GOT3 (cell line): ENCODE measurements around the gene CDH4.
"Not testable (repeated sequence)": the region's sequence is repeated elsewhere in the genome, so short reads cannot be mapped to it uniquely, and the experiment has no call there.

Experiments used
- DNase-seq: peaks from one replicate; lab custom pipeline; 2025; ENCODE audit warnings: mixed read lengths; lab: John Stamatoyannopoulos, UW

Gene CDH4

DNA sequence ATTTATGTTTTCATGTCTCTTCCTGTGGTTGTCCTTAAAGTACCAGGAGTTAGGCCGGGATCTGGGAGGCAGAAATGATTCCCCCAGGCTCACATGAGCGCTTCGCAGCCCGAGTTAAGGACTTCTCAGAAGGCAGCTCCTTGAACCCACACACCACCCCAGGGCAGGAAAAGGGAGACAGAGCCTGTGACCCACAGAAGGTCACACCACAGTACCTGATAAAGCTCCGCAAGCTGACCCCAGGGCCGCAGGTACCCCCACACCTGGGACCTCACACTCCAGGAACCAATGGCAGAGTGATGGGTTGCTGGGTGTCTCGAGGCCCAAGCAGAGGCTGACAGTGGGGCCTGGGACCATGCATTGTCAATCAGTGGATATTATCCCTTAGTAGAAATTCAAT lies 207.6 kb downstream of the CDH4 start:
- no peak for DNase-seq

DNA sequence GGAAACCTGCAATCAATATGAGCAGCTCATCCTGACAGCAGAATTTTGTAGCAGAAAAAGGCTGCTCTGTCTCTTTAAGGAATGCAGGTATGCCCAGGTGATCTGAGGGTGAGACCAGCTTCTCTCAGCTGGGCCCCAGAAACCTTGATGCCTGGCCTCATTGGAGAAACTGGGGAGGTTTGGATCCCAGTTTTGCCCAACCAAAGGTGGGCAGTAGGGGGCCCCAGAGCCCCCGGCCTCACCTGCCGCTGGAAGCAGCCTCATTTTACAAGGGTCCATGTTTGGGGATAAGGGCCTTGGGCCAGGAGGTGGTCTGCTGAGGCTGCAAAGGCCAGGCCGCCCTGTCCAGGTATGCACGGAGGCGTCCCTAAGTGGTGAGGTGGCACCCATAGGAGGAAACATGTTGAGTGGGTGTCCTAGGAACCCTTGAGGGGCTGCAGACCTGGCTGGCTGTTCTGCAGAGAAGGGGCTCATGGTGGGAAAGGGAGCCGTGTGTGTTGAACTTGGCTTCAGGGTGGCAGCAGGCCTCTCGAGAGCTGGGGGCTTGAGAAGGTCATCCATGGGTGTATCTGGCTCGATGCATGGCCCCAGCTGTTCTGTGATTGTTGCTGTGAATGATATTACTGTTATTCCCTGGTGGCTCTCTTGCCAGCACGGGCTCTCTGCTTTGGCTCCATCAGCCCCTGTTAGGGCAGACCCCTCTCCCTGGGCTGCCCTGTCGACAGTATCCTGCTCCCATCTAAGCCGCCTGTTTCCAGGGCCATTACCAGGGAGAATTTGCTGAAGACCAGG lies 208.4 kb downstream of the CDH4 start:
- DNase-seq: no peak

DNA sequence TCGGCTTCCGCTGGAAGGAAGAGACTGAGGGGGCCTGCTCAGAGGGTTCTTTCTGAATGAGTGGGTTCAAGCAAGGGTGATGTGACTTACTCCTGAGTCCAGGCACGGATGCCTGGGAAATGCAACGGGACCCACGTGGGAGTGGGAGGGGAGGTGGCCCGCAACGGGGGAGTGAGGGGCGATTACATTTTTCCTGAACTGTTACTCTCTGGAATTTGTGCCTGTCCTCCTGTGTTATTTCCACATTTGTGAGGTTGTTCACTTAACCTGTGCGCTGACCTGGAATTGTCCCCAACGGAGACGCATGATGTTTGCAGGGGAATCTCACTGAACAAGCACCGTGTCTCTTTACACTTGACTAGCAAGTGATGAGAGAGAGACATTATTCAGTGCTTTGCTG lies 209.4 kb downstream of the CDH4 start:
- no peak for DNase-seq

DNA sequence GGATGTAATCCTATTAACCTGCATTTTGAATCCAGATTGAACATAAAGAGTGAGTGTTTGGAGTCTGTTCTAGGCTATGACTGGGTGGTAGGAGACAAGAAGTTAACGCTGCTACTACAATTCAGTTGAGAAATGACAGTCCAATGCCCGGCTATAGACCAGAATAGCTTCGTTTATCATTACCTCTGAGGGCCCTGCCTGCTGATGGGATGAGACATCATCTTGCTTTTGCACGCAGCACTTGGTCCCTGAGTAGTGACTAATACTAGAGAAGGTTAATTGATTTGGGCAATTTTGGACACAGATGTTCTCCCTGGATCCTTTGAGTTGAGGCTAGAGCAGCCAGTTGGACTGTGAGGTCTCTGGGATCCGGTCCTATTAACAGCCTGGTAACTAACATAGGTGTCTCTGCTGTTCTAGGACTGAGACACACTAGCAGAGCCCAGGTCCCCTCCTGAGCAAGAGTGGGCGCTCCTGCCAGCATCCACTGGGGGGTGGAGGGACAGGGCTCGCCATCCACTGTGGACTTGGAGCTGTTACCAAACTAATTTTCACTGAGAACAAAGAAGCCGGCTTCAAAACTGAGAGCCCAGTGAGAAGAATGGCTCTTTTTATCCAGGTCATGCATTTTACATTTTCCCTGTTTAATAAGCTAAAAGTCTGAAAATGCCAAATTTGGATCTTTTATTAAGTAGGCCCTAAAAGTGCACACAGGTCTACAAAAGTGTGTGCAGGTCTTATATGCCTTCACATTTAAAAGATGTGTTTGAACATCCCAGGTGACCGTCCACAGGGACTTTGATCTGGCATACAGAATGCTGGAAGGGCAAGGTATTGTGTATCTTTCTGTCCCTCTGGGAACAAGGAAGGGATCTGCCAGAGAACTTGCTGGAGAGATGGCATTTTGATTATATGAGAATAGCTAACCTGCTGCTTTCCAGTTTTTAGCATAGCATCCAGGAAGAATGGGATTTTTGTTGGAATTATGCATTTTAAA lies 212.5 kb downstream of the CDH4 start:
- DNase-seq: no peak

DNA sequence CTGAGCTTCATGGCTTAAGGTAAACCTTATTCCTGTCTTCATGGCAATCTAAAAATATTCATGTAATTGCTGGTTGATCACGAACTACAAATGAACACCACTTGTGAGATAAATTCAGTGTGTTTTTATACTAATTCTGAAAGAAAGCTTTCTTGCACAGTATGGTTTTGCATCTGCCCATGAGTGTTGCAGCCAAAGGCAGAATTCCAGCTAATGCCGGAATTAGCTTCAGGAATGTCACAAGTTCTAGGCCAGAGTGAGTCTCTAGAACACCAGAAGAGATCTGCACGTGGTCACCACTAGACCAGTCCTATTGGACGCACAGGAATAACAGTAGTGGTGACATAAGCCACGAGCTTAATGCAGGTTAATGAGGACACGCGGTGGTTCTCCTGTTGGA lies 223.7 kb downstream of the CDH4 start:
- DNase-seq: no peak

DNA sequence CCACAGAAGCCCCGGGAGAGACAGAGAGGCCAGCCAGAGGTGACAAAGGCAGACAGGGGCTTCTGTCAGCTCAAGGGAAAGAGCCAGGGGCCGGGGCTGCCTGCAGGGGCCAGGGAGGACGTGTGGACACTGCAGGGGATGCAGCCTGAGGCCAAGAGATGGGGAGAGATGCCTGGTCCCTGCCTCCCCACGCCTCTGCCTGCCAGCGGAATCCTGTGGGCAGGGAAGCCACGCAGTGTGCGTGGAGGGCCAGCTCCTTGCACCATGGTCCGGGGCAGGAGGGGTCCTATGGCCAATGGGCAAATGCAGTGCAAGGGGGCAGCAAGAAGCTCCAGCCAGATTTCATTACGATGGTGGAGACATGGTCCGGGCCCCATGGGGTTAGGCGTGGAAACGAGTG lies 224.9 kb downstream of the CDH4 start:
- DNase-seq: no peak

DNA sequence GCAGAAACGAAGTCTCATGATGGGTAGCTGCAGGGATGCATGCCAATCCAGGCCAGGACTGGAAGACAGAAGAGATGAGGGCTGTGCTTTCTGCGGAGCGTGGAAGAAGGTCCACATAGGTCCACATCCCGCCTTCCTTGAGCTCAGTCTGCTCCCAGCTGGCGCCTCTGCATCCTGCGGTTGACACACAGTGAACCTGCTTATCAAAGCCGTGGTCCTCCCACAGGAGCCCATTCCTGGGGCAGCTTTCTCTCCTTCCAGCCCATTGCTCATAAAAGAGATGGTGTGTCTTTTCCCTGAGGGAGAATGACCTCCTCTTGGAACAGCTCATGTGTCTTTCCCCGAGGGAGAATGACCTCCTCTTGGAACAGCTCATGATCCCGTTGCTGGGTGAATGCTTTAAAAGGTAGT lies 225.4 kb downstream of the CDH4 start:
- DNase-seq: no peak

DNA sequence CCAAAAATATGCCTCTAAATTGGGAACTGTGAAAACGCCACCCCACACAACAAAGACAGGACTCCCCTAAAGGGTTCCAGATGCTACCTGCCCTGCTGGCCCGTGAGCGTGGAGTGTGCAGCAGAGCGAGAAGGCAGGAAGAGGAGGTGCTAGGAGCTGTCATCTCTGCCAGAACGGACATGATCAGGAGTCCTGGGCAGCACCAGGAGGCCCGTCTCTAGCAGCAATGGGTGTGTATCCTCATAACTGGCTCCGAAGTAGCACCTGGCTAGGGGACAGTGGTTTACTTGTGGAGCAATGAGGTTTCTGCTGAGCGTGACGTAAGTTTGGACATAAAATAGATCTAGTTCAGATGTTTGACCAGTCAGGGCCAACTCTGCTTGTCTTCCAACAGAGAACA lies 226.0 kb downstream of the CDH4 start:
- DNase-seq: no peak

DNA sequence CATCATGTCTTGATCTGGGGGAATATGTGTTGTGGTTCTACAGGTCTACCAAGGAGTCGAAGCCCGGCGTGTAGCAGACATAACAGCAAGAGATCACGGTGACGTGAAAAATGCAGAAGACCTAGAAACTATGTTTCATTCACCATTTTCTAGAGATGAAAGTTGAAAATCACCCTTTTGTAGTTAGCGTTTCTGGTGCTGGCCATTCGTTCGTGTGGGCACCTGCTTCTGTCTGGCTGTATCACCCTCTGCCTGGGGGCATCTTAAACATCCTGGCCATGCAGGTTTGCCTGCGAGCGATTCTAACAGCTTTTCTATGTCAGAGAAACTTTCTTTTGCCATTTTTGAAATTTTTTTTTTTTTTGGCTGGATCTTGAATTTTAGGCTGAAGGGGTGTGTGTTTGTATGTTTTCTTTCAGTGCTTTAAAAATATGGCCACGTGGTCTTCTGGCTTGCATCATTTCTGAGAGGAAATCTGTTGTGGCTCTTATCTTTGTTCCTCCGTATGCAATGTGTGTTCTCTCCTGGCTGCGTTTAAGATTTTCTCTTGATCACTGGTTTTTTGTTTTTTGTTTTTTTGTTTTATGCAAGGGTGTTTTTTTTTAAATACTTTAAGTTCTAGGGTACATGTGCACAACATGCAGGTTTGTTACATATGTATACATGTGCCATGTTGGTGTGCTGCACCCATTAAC lies 226.7 kb downstream of the CDH4 start:
- no peak for DNase-seq

DNA sequence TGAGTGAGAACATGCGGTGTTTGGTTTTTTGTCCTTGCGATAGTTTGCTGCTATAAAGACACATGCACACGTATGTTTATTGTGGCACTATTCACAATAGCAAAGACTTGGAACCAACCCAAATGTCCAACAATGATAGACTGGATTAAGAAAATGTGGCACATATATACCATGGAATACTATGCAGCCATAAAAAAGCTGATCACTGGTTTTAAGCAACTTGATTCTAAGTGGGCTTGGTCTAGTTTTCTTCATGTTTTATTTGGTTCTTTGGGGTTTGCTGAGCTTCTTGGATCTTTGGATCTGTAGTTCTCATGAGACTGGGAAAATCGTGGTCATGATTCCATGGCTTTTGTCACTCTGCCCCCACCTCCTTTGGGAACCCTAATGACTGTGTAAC lies 227.4 kb downstream of the CDH4 start:
- not testable (repeated sequence) for DNase-seq

DNA sequence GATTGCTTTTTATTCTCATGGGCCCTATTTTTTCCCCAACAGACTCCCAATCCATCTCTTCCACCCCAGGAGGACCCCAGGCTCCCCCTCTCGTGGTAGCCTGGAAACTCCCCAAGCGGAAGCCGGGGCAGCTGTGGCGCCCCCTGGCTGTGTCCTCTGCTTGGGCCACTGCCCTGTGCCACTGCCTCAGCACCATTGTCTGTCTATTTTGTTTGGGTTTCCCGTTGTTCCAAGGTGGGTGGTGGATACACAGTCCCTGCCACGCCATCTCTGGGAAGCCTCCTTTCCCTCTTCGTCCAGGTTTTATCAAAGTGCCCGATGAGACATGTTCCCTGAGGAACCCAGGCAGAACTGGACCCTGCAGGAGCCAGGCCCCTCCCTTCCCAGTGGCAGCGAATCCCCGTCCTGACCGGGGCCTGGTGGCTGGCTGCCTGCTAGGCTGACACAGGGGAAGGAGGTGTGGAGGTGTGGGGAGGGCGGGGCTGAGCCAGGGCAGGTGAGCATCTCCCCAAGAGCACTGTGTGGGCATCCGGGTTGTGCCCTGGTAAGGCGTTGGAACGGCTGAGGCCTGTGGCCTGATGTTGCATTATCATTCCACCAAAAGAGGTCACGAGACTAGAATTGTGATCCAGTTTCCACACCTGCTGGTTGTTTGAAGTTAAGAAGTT lies 228.2 kb downstream of the CDH4 start:
- no peak for DNase-seq

DNA sequence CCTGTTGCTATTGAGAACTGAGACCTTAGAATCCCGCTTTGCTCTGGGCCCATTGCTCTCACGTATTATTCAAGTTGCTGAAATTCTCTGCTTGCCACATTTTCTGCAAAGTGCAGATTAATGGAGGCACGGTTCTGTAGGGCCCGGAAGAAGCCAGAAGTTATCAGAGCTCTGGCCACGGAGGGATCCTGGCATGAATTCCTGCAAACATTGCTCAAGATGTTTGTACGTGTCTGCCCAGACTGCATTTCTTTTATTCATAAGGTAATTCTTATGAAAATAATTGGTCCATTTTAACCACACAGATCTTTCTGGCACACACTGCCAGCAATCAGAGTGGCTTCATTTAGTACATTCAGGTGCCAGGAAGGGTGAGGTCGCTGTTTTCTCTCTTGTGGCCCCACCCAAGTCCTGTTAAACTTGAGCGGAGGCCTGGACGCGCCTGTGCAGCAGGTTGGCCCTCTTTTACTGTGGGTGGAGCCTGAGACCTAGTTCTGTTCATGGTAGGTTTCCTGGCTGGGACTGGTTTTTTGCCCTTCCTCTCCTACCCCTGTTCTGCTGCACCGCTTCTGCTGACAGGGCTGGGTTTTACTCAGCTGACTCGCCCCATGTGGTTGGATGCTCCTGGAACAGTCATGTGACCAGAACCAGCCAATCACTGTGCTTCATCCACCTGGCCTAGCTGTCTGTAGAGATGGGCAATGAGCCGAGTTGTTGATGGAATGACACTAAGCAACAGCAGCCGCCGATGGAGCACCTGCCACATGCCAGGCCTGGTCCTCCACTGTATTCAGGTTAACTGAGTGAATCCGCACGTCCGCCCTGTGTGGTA lies 230.2 kb downstream of the CDH4 start:
- no peak for DNase-seq

DNA sequence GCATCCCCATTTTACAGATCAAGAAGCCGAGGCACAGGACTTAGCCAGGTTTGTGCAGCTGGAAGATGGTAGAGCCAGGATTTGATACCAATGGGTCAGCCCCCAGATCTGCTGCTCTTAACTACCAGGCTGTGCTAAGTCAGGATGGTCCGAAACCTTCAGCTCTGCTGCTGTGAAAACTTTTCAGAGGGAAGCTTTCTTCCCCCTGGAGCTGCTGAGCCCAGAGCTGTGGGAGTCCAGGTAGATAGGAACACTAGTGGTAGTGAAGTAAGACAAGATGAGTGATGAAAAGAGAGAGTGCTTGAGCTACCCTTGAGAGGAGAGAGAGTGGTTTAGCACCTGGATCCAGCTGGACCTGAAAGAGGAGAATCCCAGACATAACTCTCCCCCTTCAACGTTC lies 230.8 kb downstream of the CDH4 start:
- DNase-seq: no peak

DNA sequence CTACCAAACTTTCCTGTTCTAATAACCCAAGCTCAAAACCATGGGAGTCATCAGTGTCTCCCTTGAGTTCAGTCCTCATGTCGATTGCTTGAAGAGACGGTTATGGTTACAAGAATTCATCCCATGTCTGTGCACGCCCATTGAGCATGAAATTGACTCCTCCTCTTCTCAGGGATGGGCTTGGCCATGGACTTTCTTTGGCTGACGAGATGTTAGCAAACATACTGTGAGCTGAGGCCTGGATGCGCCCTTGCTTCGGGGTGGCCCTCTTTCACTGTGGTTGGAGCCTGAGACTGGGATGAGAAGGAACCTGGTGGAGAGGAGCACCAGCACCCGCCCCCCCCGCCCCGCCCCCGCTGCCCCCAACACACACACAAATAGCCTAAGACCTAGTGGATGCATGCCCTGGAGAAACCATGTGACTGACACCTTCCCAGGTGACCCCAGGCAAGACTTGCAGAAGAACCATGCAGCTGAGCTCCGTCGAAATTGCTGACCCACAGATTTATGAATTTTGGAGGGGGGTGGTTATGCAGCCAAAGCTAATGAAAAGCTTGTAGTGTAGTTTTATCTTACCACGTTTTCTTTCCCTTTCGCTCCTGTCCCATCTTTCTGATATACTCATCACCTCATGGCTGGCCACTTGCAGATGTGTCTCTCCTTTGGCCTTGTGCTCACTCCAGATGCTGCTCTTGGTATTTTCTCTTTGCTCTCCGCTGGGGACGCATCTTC lies 231.4 kb downstream of the CDH4 start:
- no peak for DNase-seq

DNA sequence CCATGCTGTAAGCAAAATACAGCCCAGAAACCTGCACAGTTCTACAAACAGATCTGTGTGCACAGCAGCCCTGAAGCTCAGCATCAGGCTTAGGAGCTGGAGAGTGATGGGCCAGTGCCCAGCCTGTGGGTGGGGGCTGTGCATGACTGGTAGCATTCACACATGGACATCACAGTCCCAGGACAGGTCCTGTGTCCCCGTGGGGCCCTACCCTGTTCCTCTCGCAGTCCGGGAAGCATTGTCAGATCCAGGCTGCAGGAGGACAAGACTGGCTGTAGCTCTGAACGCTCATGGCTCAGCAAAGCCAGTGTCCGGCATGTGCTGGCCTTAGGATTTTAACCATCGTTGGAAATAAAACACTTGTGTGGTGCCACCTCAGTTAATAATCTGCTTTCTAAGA lies 234.1 kb downstream of the CDH4 start:
- DNase-seq: no peak

DNA sequence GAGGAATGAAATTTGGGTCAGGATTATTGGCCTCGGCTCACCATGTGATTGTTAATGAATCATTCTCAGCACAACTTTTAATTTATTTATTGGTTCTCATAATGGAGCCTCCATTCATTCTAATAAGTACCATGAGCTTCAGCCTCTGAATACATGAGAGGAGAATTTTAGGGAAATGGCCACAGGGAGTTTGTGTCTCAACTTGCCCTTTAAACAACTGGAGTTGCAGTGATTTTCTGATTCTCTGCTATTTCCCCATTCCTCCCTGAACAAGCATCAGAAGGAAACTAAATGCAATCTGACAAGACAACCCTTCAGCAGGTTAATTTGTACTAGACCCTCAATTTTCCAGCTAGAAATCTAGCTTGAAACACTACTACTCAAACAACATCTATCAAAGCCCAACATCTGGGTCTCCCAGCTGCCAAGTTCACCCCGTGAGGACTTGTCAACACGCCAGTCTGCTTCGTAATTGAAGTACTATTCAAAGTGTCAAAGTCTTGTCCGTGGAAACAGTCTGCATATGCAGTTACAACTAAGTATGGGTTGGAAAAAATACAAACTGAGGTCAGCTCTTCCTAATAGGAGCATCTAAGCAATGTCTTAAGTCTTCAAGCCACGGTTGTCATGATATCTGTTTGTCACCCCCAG lies 235.4 kb downstream of the CDH4 start:
- DNase-seq: no peak

DNA sequence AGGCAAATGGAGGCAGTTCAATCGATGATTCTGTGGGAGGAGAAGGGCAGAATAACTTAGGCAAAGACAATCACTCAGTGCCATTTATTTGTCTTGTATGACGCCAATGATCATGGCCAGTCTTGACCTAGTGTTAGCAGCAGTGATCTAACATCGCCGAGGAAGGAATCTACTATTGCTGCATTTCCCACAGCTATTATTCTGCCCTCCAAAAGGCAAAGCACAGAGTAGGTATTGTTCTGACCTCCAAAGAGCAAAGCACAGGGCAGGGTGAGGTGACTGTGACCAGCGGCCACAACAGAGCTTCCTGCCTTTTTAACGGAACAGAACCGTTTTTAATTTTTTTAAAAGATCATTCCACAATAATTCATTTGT lies 235.9 kb downstream of the CDH4 start:
- no peak for DNase-seq

DNA sequence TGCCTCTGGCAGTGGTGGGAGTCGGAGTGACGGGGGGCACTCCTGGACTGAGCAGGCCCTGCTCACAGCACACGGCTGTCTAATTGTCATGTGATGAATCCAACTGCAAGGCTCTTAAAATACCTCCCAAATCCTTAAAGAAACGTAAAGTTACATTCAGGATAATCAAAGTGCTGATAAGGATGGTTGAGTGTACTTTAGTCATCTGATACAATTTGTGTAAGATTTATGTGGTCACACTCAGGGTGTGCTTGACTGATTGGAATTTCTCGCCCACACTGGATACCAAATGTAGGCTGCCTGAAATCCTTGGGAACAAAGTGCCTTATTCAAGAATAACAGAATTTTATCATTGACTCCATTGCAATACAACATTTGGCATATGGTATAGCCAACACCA lies 238.7 kb downstream of the CDH4 start:
- DNase-seq: no peak

DNA sequence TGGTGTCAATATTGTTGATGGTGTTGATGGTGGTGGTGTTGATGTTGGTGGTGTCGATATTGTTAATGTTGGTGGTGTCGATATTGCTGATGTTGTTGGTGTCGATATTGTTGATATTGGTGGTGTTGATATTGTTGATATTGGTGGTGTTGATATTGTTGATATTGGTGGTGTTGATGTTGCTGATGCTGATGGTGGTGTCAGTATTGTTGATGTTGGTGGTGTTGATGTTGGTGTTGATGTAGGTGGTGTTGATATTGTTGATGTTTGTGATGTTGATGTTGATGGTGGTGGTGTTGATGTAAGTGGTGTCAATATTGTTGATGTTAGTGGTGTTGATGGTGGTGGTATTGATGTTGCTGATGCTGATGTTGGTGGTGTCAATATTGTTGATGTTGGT lies 240.0 kb downstream of the CDH4 start:
- DNase-seq: no peak

DNA sequence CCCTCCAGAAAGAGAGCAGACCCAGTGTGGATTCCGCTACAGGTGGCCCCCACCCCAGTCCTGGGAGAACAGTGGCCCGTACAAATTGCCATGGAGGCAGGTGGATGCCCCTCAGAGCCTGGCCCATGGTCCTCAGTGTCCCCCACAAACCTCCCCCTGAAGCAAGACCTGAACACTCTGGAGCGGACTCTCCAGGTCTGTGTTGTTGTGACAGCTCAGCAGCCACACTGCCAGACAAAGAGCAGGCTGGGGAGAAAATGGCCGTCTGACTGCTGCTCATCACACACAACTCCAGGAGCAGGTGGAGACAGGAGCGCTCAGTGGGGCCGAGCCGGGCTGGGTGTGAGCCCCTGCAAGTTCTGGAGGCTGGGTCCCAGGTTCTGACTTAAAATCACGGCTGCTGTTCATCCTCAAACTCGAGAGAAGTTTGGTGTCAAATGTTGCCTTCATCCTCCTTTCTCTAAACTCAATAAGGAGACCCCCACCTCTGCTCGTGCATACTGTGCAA lies 241.8 kb downstream of the CDH4 start:
- DNase-seq: no peak
